Metanephros (tissue), 1 donor: ENCODE results near the gene LYPD3. TPM values are rescaled to one million over a fixed set of nuclear protein-coding genes. Genes with fewer than 3 reads are reported as not detected.

Source experiments
- total RNA-seq: library from RNA; depleted of rRNA; stranded (reverse); fragments of >200 nt; gene quantifications from one replicate; pipeline ENCODE4 v1.2.3, GENCODE V29; 2014

The LYPD3 gene
- 0.70 TPM for total RNA-seq

DNA sequence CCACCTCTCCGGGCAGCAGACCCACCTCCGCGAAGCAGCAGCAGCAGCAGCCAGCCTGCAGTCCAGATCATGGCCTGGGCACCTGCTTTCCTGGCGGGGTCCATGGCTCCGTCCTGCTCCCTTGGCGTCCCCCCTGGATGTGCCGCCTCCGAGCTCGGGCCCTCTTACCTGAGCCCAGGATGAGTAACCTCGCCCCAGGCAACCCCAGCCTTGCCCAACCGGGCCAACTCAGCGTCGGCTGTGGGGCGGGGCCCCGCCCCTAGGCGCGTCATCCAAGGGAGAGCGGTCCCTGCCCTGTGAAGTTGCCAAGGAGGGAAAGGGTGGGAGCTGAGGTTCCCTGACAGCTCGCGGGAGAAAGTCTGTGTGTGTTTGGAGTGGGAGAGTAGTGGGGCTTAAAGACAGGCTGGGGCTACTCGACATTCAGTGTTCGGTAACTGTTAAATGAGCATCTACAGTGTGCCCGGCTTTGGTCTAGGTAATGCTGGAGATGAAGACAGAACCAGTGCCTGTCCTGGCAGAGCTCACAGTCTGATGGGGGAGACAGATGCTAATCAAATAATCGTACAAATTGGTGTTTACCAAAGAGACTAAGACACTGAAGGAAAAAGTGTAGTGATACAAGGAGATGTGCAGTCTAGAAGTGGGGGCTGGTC, at the start of gene LYPD3:
TSS of gene LYPD3 (minus strand) at position 141 of the 653 bp plus-strand sequence. CDS start at position 104, 37 bp downstream.

DNA sequence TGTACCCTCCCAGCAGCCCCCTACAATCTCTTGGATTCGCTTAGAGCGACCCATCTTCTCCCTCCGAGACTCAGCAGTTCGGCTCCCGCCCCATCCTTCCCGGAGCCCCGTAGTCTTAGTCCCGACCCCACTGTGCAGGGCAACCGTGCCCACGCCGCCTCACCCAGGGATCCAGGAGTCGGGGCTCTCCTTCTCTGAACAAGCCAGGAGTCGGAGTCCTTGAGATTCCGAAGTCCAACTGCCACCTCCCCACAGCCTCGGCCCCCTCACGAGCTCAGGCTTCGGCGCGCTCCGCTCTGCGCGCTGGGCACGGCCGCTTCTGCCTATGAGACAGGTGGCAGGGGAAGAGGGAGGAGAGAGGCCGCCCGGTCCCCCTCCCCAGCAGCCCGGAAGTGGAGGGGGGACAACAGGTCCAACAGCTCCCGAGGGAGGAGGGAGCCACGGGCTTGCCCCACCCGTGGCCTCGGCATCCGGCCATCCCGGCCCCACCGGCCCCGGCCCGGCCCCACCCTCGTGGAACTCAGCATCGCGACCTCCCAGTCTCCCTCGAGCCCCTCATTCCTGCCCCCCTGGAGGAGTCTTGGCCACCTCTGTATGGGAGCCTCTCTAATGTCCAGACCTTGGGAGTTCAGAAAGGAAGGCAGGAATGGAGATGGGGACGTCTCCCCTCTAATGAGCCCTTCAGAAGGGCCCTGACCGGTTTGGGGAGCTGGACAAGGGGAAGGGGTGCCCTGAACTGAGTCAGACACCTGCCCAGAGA, 39.2 kb upstream of the LYPD3 start, which contains the start of gene PHLDB3:
TSS of gene PHLDB3 (minus strand) at position 321 of the 760 bp plus-strand sequence. CDS start 628 bp downstream, outside the sequence.

DNA sequence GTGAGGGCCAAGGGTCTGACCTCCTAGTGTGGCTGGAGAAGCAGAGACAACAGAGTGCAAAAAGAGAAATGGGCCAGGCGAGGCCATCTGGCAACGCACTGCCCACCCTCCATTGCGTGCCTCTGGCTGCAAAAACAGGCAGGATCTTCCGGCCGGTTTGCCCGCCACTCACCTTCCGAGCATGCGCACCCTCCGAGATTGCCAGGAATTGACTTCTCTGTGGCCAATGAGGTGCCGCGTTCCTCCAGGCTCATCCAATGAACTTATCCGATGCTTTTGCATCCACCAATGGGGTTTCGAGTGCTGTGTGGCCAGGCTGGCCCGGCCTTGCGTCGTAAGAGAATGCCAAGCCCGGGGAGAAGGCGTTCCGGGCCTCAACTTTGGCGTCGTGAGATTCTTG, 50.9 kb downstream of the LYPD3 start, which contains the start of gene TEX101:
TSS of gene TEX101 (plus strand) at position 337 of the 400 bp plus-strand sequence. CDS start 1,030 bp downstream, outside the sequence.

Other genes with a start within 250 kb of the LYPD3 start
- not detected for gene PSG9, start 196.1 kb downstream of the LYPD3 start, total RNA-seq
- gene CD177, start 111.9 kb downstream of the LYPD3 start, total RNA-seq = 29.0 TPM
- not detected for gene TEX101, start 50.7 kb downstream of the LYPD3 start, total RNA-seq
- gene PHLDB3, start 39.1 kb upstream of the LYPD3 start, total RNA-seq = 22.1 TPM
- gene ETHE1, start 61.6 kb upstream of the LYPD3 start, total RNA-seq = 28.1 TPM
- gene ZNF575, start 67.6 kb upstream of the LYPD3 start, total RNA-seq = 1.8 TPM
- 22.9 TPM for gene XRCC1, start 109.9 kb upstream of the LYPD3 start, total RNA-seq
- 9.5 TPM for gene PINLYP, start 110.2 kb upstream of the LYPD3 start, total RNA-seq
- gene IRGQ, start 130.5 kb upstream of the LYPD3 start, total RNA-seq = 33.1 TPM
- 9.4 TPM for gene ZNF576, start 131.0 kb upstream of the LYPD3 start, total RNA-seq
- gene SRRM5, start 146.5 kb upstream of the LYPD3 start, total RNA-seq = 0.06 TPM
- gene ZNF428, start 154.0 kb upstream of the LYPD3 start, total RNA-seq = 90.2 TPM
- gene CADM4, start 174.2 kb upstream of the LYPD3 start, total RNA-seq = 24.4 TPM
- gene PLAUR, start 204.6 kb upstream of the LYPD3 start, total RNA-seq = 16.9 TPM